Lower leg skin (tissue), 3 donors: ENCODE results near the gene ZNF436.

Source experiments
- CTCF ChIP-seq, 3 donors: fragments of 450-650 bp; IDR thresholded peaks; one replicate each; pipeline ENCODE4 v1.5.1; 2016; ENCODE audit warnings: antibody characterized with exemption in 3 of 3, mild to moderate bottlenecking in 3 of 3, moderate library complexity in 2 of 3
- POLR2A ChIP-seq, 2 donors: fragments of 450-650 bp; IDR thresholded peaks; one replicate each; pipeline ENCODE4 v1.6.1; 2016 to 2017; ENCODE audit warnings: antibody characterized with exemption in 2 of 2, mild to moderate bottlenecking in 1 of 2, moderate library complexity in 1 of 2

- TF ChIP-seq POLR2A (IDR thresholded peaks at IDR 0.05) (no peak), CTCF (IDR thresholded peaks at IDR 0.05) (no peak)
Measured at GRCh38 chr1:23370709-23371584, 1.3 kb upstream of the ZNF436 start.
